ENCODE results near the gene EEF1A2. TPM values are rescaled to one million over a fixed set of nuclear protein-coding genes. Genes with fewer than 3 reads are reported as not detected.

EEF1A2 gene
- total and polyA plus RNA-seq, 2 donors (not counting 3 experiments of a cell fraction or from before 2014, with no cell fraction given): 2.7 to 3.4 TPM

- no peak for FAIRE-seq
- intact Hi-C loops (cut with micrococcal nuclease): no loop called here
- no peaks in the 10 kb centered on the region for H3K9me1 ChIP-seq (replicated peaks; ENCODE audit: control insufficient read depth, extremely low read depth, insufficient read depth, low read length)
- no peak overlapping the region for H2AFZ ChIP-seq (ENCODE audit: low read depth, low read length)
- H3K36me3 ChIP-seq (ENCODE audit: control insufficient read depth in 2 of 2, extremely low read depth in 1 of 2, insufficient read depth in 2 of 2, low read length in 2 of 2): no peaks in the 10 kb centered on the region
- H3K4me2 ChIP-seq (ENCODE audit: insufficient read depth, low read length): no peak overlapping the region
- H3K4me1 ChIP-seq (ENCODE audit: control insufficient read depth, extremely low read depth, insufficient read depth, low read length): no peaks in the 10 kb centered on the region
- POLR2A ChIA-PET: no interaction called here
- H3K9me3 ChIP-seq (replicated peaks; ENCODE audit: control insufficient read depth, insufficient read depth, low read length): no peaks in the 10 kb centered on the region
- no peak for TF ChIP-seq FOS (IDR thresholded peaks at IDR 0.05; ENCODE audit: borderline replicate concordance, insufficient read depth, low read length)
- TF ChIP-seq MAX (IDR thresholded peaks at IDR 0.05; ENCODE audit: insufficient read depth, insufficient read length): no peak
- no peak for TF ChIP-seq GATA2 (IDR thresholded peaks at IDR 0.05; ENCODE audit: insufficient read depth, insufficient read length, low read depth, low read length)
- TF ChIP-seq POLR2A (IDR thresholded peaks at IDR 0.05; ENCODE audit: low read depth, low read length): no peak
- TF ChIP-seq CTCF (IDR thresholded peaks at IDR 0.05; ENCODE audit: extremely low read depth in 1 of 2, insufficient read depth in 1 of 2, low read depth in 1 of 2, low read length in 2 of 2): no peak
- H3K27ac ChIP-seq (ENCODE audit: insufficient read depth, low read depth, low read length): no peak overlapping the region
- no peak for DNase-seq (ENCODE audit: low read depth, low spot score)
- dilution Hi-C loops (cut with MboI; ENCODE audit: extremely low pct_ligation_motif_present, low sequenced_read_pairs): no loop called here
- H3K79me2 ChIP-seq (ENCODE audit: control insufficient read depth, insufficient read depth, low read length): no peaks in the 10 kb centered on the region
- BruUV-seq (replicated peaks): no TSS peak
- no peaks in the 10 kb centered on the region for H4K20me1 ChIP-seq (replicated peaks; ENCODE audit: control insufficient read depth, extremely low read depth, insufficient read depth, low read length)
- no peak overlapping the region for H3K4me3 ChIP-seq (replicated peaks in 1 of 3; ENCODE audit: insufficient read depth in 1 of 3, low read depth in 1 of 3, low read length in 3 of 3)
- H3K27me3 ChIP-seq (ENCODE audit: control insufficient read depth in 2 of 2, insufficient read depth in 2 of 2, low read length in 2 of 2): peaks cover 5 to 11% of the 10 kb centered on the region in 2 experiments
- H3K9ac ChIP-seq (replicated peaks; ENCODE audit: extremely low read depth, insufficient read depth, low read length): no peak overlapping the region
- CTCF ChIA-PET: no interaction called here
These were observed 43.9 kb downstream of the EEF1A2 start for GRCh38 chr20:63454731-63455567.

Measured in endothelial cell of umbilical vein (primary cell).